ENCODE measurements around the gene GNAZ.

The GNAZ gene

GRCh38 chr22:23092217-23092955 lies 22.1 kb downstream of the GNAZ start:
- no peak for DNase-seq (ENCODE audit: low spot score)

- DNase-seq (ENCODE audit: low spot score) = no peak
These were observed 22.9 kb downstream of the GNAZ start for GRCh38 chr22:23093051-23093788.

GRCh38 chr22:23094260-23094659 lies 23.9 kb downstream of the GNAZ start:
- no peak for DNase-seq (ENCODE audit: low spot score)

- DNase-seq (ENCODE audit: low spot score) = no peak
These were observed 24.7 kb downstream of the GNAZ start for GRCh38 chr22:23094695-23095681.

- DNase-seq (ENCODE audit: low spot score) = no peak
These were observed 25.5 kb downstream of the GNAZ start for GRCh38 chr22:23095733-23096342.

GRCh38 chr22:23097412-23098229 lies 27.3 kb downstream of the GNAZ start:
- no peak for DNase-seq (ENCODE audit: low spot score)

- DNase-seq (ENCODE audit: low spot score) = no peak
These were observed 27.9 kb downstream of the GNAZ start for GRCh38 chr22:23098230-23098705.

- DNase-seq (ENCODE audit: low spot score) = no peak
These were observed 28.6 kb downstream of the GNAZ start for GRCh38 chr22:23098718-23099530.

- DNase-seq (ENCODE audit: low spot score) = no peak
These were observed 29.1 kb downstream of the GNAZ start for GRCh38 chr22:23099531-23099804.

- DNase-seq (ENCODE audit: low spot score) = no peak
These were observed 29.9 kb downstream of the GNAZ start for GRCh38 chr22:23100124-23100801.

GRCh38 chr22:23101524-23101923 lies 31.2 kb downstream of the GNAZ start:
- DNase-seq (ENCODE audit: low spot score) = no peak

GRCh38 chr22:23102002-23102655 lies 31.8 kb downstream of the GNAZ start:
- DNase-seq (ENCODE audit: low spot score) = no peak

GRCh38 chr22:23102776-23103175 lies 32.5 kb downstream of the GNAZ start:
- no peak for DNase-seq (ENCODE audit: low spot score)

- no peak for DNase-seq (ENCODE audit: low spot score)
These were observed 33.1 kb downstream of the GNAZ start for GRCh38 chr22:23103199-23103954.

- DNase-seq (ENCODE audit: low spot score) = no peak
These were observed 34.1 kb downstream of the GNAZ start for GRCh38 chr22:23104187-23104971.

- no peak for DNase-seq (ENCODE audit: low spot score)
These were observed 35.0 kb downstream of the GNAZ start for GRCh38 chr22:23105304-23105703.

- no peak for DNase-seq (ENCODE audit: low spot score)
These were observed 35.6 kb downstream of the GNAZ start for GRCh38 chr22:23105919-23106318.

GRCh38 chr22:23106344-23106743 lies 36.0 kb downstream of the GNAZ start:
- DNase-seq (ENCODE audit: low spot score) = no peak

Data from GM03348 (cell line).